Stomach (tissue), 4 donors: Measurements from ENCODE around the gene CACNA2D3.

Experiments
- CTCF ChIP-seq, 7 experiments: fragments of 450-650 bp in 4 of 7; fragments of 200-600 bp in 3 of 7; sonication (generic) in 3 of 7; IDR thresholded peaks; one replicate each; pipeline ENCODE4 v1.5.1; 2016 to 2019; ENCODE audit warnings: antibody characterized with exemption in 7 of 7, control low read depth in 2 of 7, mild to moderate bottlenecking in 1 of 7
- POLR2A ChIP-seq, 4 donors: fragments of 450-650 bp; IDR thresholded peaks; one replicate each; pipeline ENCODE4 v1.6.1; 2016; ENCODE audit warnings: antibody characterized with exemption in 4 of 4, control low read depth in 2 of 4, mild to moderate bottlenecking in 1 of 4, moderate library complexity in 1 of 4
- POLR2AphosphoS5 ChIP-seq, 3 donors: sonication (generic); formaldehyde crosslinking; IDR thresholded peaks; one replicate each; pipeline ENCODE4 v1.6.1; 2016; ENCODE audit warnings: antibody characterized with exemption in 3 of 3

GRCh38 chr3:54784021-54784420 is 661.7 kb downstream of the CACNA2D3 start:
- TF ChIP-seq POLR2AphosphoS5 (IDR thresholded peaks at IDR 0.05) = no peak
- no peak for TF ChIP-seq CTCF (IDR thresholded peaks at IDR 0.05)
- TF ChIP-seq POLR2A (IDR thresholded peaks at IDR 0.05) = no peak
